ENCODE results near the gene FOXJ1.

FOXJ1 gene

DNA sequence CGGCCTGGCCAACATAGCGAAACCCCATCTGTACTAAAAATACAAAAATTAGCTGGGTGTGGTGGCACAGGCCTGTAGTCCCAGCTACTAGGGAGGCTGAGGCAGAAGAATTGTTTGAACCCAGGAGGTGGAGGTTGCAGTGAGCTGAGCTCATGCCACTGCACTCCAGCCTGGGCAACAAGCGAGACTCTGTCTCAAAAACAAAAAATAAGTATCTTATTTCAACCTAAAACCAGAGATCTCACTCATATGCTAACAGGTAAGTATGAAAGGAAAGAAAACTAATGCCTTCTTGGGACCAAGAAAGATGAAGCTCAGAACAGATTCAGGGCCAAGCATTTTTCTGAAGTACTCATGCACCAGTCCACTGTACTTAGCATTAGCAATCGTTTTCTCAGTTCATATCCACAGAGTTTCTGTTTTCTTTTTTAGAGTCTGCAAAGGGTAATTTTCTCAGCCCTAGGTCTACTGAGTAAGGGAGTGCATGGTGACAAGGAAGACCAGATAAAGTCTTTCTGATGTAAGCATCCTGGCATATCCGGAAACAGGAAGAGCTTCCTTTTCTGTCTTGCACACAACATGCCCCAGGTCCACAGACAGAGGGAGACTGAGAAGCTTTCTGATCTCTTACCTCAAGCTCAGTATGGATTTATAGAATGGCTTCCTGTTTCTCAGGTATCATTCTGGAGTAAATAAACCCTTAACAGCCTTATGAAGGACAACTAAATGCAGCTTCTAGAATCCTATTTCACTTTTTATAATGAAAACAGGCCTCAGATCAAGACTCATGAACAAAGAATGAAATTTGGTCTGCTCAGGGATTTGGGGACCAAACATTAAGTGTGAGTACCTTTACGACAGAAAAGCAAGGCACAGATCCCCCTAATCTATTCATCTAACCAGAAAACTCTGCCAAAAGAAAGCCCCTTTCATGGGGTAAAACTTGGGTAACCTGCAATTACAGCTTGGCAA, 38.7 kb upstream of the FOXJ1 start:
- Histone ChIP-seq H3K27me3 (ENCODE audit: control insufficient read depth, low read length) (peaks cover 4% of the 10 kb centered on the region; the same call in 1 of the 2 replicates), H3K36me3 (ENCODE audit: control insufficient read depth, low read length) (no peaks in the 10 kb centered on the region), H4K20me1 (ENCODE audit: control insufficient read depth, insufficient read depth, low read depth, low read length) (no peaks in the 10 kb centered on the region), H3F3A (ENCODE audit: control insufficient read depth, insufficient read depth) (no peaks in the 10 kb centered on the region), H3K79me2 (ENCODE audit: control insufficient read depth, low read length) (no peaks in the 10 kb centered on the region), H3K27ac (ENCODE audit: low read depth, low read length) (no peak overlapping the region), H3K9me3 (ENCODE audit: control insufficient read depth, insufficient read depth, low read length) (no peaks in the 10 kb centered on the region), H3K9me2 (replicated peaks; ENCODE audit: control insufficient read depth, low read length) (no peaks in the 10 kb centered on the region), H3K4me3 (ENCODE audit: low read length) (no peak overlapping the region), H3K4me1 (ENCODE audit: control insufficient read depth, low read length) (peaks cover 24% of the 10 kb centered on the region), H3K4me2 (ENCODE audit: low read length) (peak overlapping the region; percentile 9)
- TF ChIP-seq EZH2phosphoT487 (IDR thresholded peaks at IDR 0.05; ENCODE audit: borderline replicate concordance, low read length) (no peak), CTCF (IDR thresholded peaks at IDR 0.05; ENCODE audit: low read depth, low read length, poor library complexity, severe bottlenecking) (no peak)

GRCh38 chr17:76178124-76178523, 37.1 kb upstream of the FOXJ1 start:
- H3K4me3 ChIP-seq (ENCODE audit: low read length), result no peak overlapping the region
- no peak for TF ChIP-seq CTCF (IDR thresholded peaks at IDR 0.05; ENCODE audit: low read depth, low read length, poor library complexity, severe bottlenecking)
- TF ChIP-seq EZH2phosphoT487 (IDR thresholded peaks at IDR 0.05; ENCODE audit: borderline replicate concordance, low read length), result no peak
- H3F3A ChIP-seq (ENCODE audit: control insufficient read depth, insufficient read depth), result no peaks in the 10 kb centered on the region
- no peak overlapping the region for H3K27ac ChIP-seq (ENCODE audit: low read depth, low read length)
- H3K4me1 ChIP-seq (ENCODE audit: control insufficient read depth, low read length), result peaks cover 17% of the 10 kb centered on the region
- H3K9me3 ChIP-seq (ENCODE audit: control insufficient read depth, insufficient read depth, low read length), result no peaks in the 10 kb centered on the region
- H3K36me3 ChIP-seq (ENCODE audit: control insufficient read depth, low read length), result no peaks in the 10 kb centered on the region
- H4K20me1 ChIP-seq (ENCODE audit: control insufficient read depth, insufficient read depth, low read depth, low read length), result no peaks in the 10 kb centered on the region
- no peaks in the 10 kb centered on the region for H3K27me3 ChIP-seq (ENCODE audit: control insufficient read depth, low read length)
- H3K9me2 ChIP-seq (replicated peaks; ENCODE audit: control insufficient read depth, low read length), result no peaks in the 10 kb centered on the region
- H3K4me2 ChIP-seq (ENCODE audit: low read length), result no peak overlapping the region
- H3K79me2 ChIP-seq (ENCODE audit: control insufficient read depth, low read length), result no peaks in the 10 kb centered on the region

DNA sequence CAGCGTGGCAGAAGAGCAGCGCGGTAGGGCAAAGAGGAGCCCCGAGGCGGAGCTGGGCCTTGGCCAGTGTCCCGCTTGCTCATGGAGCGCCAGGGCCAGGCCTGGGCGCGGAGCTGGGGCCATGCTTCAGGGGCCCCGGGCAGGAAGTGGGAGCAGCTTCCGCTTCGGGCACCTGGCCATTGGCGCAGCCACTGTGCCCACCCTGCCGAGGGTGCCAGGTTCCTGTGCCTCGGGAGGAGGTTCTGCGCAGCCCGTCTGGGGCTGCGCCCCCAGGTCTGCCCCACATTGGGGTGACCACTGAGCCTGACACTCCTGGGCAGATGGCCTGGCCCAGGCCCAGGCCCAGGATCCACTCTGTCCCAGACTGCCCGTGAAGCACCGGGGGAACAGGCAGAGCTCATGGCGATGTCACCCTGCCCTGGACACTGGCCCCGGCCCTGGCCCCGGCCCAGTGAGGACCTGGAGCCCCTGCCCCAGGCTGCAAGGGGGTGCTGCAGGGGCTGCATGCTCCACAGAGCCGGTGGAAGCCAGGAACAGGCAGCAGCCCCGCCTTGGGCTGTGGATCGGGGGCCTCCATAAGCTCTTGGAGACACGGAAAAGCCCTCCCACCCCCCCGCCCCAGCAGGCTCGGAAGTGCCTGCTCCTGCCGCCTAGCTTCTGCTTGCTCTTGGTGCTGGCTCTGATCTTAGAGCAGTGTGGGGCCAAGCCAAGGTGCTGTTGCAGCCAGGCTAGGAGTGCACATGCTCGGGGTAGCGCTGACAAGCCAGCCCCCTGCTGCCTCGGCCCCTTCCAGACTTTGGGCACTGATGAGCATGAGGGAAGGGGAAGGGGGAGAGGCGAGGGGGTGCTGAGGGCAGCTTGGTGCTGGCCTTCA, 35.9 kb upstream of the FOXJ1 start:
- no peaks in the 10 kb centered on the region for H3K27me3 ChIP-seq (ENCODE audit: control insufficient read depth, low read length)
- H3K4me3 ChIP-seq (ENCODE audit: low read length), result no peak overlapping the region
- no peaks in the 10 kb centered on the region for H3K9me3 ChIP-seq (ENCODE audit: control insufficient read depth, insufficient read depth, low read length)
- no peaks in the 10 kb centered on the region for H3K36me3 ChIP-seq (ENCODE audit: control insufficient read depth, low read length)
- H3K27ac ChIP-seq (ENCODE audit: low read depth, low read length), result no peak overlapping the region
- TF ChIP-seq EZH2phosphoT487 (IDR thresholded peaks at IDR 0.05; ENCODE audit: borderline replicate concordance, low read length) (no peak), CTCF (IDR thresholded peaks at IDR 0.05; ENCODE audit: low read depth, low read length, poor library complexity, severe bottlenecking) (no peak)
- H3K4me1 ChIP-seq (ENCODE audit: control insufficient read depth, low read length), result peaks cover 12% of the 10 kb centered on the region
- H3K9me2 ChIP-seq (replicated peaks; ENCODE audit: control insufficient read depth, low read length), result no peaks in the 10 kb centered on the region
- H3F3A ChIP-seq (ENCODE audit: control insufficient read depth, insufficient read depth), result no peaks in the 10 kb centered on the region
- no peaks in the 10 kb centered on the region for H4K20me1 ChIP-seq (ENCODE audit: control insufficient read depth, insufficient read depth, low read depth, low read length)
- no peaks in the 10 kb centered on the region for H3K79me2 ChIP-seq (ENCODE audit: control insufficient read depth, low read length)
- H3K4me2 ChIP-seq (ENCODE audit: low read length), result no peak overlapping the region
